Naive thymus-derived CD4-positive, alpha-beta T cell (primary cell): ENCODE measurements around the gene DNAJC7. TPM values are rescaled to one million over a fixed set of nuclear protein-coding genes. Genes with fewer than 3 reads are reported as not detected.

Experiments
- ATAC-seq: fragments of 150-1000 bp; cut with Tn5 transposase; 2 replicates; pipeline ENCODE4 v1.10.0; 2021; ENCODE audit warnings: mild to moderate bottlenecking, moderate library complexity
- CTCF ChIA-PET: fragments of 350-600 bp; sonication (Branson Sonifier 250); formaldehyde crosslinking; loops from one replicate; lab custom pipeline; 2021; ENCODE audit warnings: antibody characterized with exemption; lab: Charles Lee
- POLR2A ChIA-PET: fragments of 350-600 bp; sonication (Branson Sonifier 250); formaldehyde crosslinking; loops from one replicate; lab custom pipeline; 2021; ENCODE audit warnings: antibody characterized with exemption, inconsistent platforms; lab: Charles Lee
- DNase-seq, 9 donors: peaks; one replicate each; pipeline versions ENCODE4 v3.0.0 to v3.0.0-alpha.2; 2020 to 2022; ENCODE audit warnings: mixed read lengths in 1 of 9
- H3K27ac ChIP-seq: one replicate; pipeline ENCODE4 v1.7.0; 2013; ENCODE audit warnings: mild to moderate bottlenecking, low read depth, low read length, moderate library complexity
- H3K27me3 ChIP-seq, 2 donors: one replicate each; pipeline ENCODE4 v1.7.0; 2013; ENCODE audit warnings: low read length in 2 of 2, mild to moderate bottlenecking in 2 of 2, moderate library complexity in 2 of 2; ENCODE audit not compliant: control insufficient read depth in 2 of 2, insufficient read depth in 2 of 2
- H3K36me3 ChIP-seq, 3 experiments: 1 replicate in 2 of 3; 2 replicates in 1 of 3; pipeline ENCODE4 v1.7.0; 2013; ENCODE audit warnings: low read length in 3 of 3, mild to moderate bottlenecking in 3 of 3, moderate library complexity in 1 of 3; ENCODE audit not compliant: insufficient read depth in 3 of 3, control insufficient read depth in 2 of 3
- H3K4me1 ChIP-seq, 2 donors: one replicate each; pipeline ENCODE4 v1.7.0; 2013; ENCODE audit warnings: low read length in 2 of 2, mild to moderate bottlenecking in 2 of 2, moderate library complexity in 1 of 2; ENCODE audit not compliant: control insufficient read depth in 2 of 2, insufficient read depth in 2 of 2
- H3K4me3 ChIP-seq: 2 replicates; pipeline ENCODE4 v1.7.0; 2013; ENCODE audit warnings: mild to moderate bottlenecking, low read length
- H3K9me3 ChIP-seq, 3 experiments: 1 replicate in 2 of 3; 2 replicates in 1 of 3; pipeline ENCODE4 v1.7.0; 2013; ENCODE audit warnings: low read length in 3 of 3; ENCODE audit not compliant: control insufficient read depth in 2 of 3
- H3K27ac Mint-ChIP-seq, 9 donors: one replicate each; pipeline ENCODE4 v1.8.0; 2020 to 2022; ENCODE audit warnings: mixed read lengths in 9 of 9, mild to moderate bottlenecking in 8 of 9, moderate library complexity in 5 of 9, inconsistent platforms in 2 of 9
- H3K27me3 Mint-ChIP-seq, 5 donors: one replicate each; pipeline ENCODE4 v1.8.0; 2021 to 2022; ENCODE audit warnings: mixed read lengths in 5 of 5, mild to moderate bottlenecking in 1 of 5
- H3K36me3 Mint-ChIP-seq, 5 donors: one replicate each; pipeline ENCODE4 v1.8.0; 2020 to 2022; ENCODE audit warnings: mixed read lengths in 5 of 5, mild to moderate bottlenecking in 3 of 5, inconsistent platforms in 1 of 5
- H3K4me1 Mint-ChIP-seq, 7 donors: one replicate each; pipeline ENCODE4 v1.8.0; 2020 to 2022; ENCODE audit warnings: mixed read lengths in 7 of 7, mild to moderate bottlenecking in 3 of 7, inconsistent platforms in 1 of 7
- H3K4me3 Mint-ChIP-seq, 10 donors: one replicate each; pipeline ENCODE4 v1.8.0; 2020 to 2022; ENCODE audit warnings: mild to moderate bottlenecking in 10 of 10, mixed read lengths in 10 of 10, moderate library complexity in 6 of 10, inconsistent platforms in 2 of 10
- H3K9me3 Mint-ChIP-seq, 11 donors: one replicate each; pipeline ENCODE4 v1.8.0; 2020 to 2022; ENCODE audit warnings: mixed read lengths in 11 of 11, mild to moderate bottlenecking in 4 of 11, inconsistent platforms in 1 of 11, moderate library complexity in 1 of 11
- intact Hi-C, 2 donors: fragments of 100-400 bp; cut with micrococcal nuclease; formaldehyde crosslinking; loops; one replicate each; pipeline ENCODE4 v1.15.1; 2023
- polyA plus RNA-seq, 2 donors: library from polyadenylated mRNA; unstranded; fragments of 300-500 nt; fragmentation: Illumina TruSeq; gene quantifications; one replicate each; pipeline ENCODE4 v1.2.3, GENCODE V29; 2021
- total RNA-seq, 6 experiments: library from RNA in 5 of 6; stranded (reverse) in 5 of 6; gene quantifications; 1 replicate in 5 of 6; 2 replicates in 1 of 6; pipeline ENCODE4 v1.2.3 and lab custom pipeline; 2021 to 2026

The DNAJC7 gene, protein sequence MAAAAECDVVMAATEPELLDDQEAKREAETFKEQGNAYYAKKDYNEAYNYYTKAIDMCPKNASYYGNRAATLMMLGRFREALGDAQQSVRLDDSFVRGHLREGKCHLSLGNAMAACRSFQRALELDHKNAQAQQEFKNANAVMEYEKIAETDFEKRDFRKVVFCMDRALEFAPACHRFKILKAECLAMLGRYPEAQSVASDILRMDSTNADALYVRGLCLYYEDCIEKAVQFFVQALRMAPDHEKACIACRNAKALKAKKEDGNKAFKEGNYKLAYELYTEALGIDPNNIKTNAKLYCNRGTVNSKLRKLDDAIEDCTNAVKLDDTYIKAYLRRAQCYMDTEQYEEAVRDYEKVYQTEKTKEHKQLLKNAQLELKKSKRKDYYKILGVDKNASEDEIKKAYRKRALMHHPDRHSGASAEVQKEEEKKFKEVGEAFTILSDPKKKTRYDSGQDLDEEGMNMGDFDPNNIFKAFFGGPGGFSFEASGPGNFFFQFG
- total RNA-seq = 100 to 1,000 TPM in 4 of 5 experiments, 10 to 100 TPM in 1; 99.4 to 145 (median 109) TPM
- polyA plus RNA-seq = 10 to 100 TPM; 65.4 to 77.7 TPM
- total RNA-seq (lab: John Stamatoyannopoulos, UW) = 118 reads per million, percentile 87 among the genes with 10 or more reads in this experiment

DNA sequence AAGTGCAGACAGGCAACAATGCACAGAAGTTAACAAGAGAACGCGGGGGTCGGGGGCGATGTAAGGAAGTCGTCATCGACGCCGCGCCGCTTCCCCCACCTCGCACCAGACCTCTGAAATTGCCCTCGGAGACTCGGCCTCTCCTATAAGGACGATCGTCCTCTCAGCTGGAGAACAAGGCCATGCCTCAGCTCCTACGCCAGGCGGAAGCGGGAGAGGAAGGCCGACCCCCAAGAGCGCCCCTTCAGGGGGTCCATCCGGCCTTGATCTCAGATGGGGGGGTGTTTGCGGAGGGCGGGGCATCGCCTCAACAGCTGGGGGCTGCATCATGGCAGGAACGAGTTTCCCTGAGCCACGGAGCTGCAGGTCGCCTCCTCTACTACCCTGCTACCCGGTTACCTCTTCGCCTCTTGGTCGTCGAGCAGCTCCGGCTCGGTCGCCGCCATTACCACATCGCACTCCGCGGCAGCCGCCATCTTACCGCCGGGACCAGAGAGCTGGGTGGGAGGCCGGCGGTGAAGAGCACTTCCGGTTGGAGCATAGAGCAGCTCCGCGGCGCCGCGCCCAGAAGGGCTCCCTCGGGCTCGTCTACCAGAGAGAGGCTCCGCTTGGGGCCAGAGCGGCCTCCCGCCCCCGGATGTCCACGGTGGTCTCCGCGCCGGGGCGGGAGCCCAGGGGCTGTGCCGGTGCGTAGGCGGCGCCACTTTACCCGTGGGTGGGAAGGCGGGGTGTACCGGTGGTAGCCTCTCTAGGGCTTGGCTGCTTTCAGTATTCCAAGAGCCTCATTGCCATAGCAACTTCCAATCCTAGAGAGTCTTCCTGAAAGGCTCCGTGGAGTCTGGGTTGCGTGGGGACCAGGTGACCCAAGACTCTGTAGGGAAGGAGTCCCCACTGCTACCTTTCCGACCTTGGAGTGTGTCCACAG is at the start of gene DNAJC7:
TSS of gene DNAJC7 (minus strand) at position 499 of the 925 bp plus-strand sequence. CDS start at position 476, 23 bp downstream.
- H3K4me3 Mint-ChIP-seq = peak within 1 kb of the TSS; percentile 91 to 100 (median 99)
- intact Hi-C loops = loop anchor here (1.0 to 10.0 kb wide), 15 partner anchors 51 to 1370 kb away; partner anchors contain the start of genes CNP (in 2 of the 2), DHX58 (in 2 of the 2), STAT3 (in 2 of the 2) and BECN1 (in 1 of the 2)
- peaks cover 0 to 15% (median 0%) of the 10 kb centered on the region in 3 experiments for H3K36me3 ChIP-seq
- ATAC-seq (peak; percentile 91), DNase-seq (peak; percentile 79 to 90 (median 87))
- H3K27ac ChIP-seq = peak within 1 kb of the TSS; percentile 98
- H3K4me3 ChIP-seq = peak within 1 kb of the TSS; percentile 79
- H3K27ac Mint-ChIP-seq = peak within 1 kb of the TSS; percentile 96 to 100 (median 99)
- peaks cover 37 to 40% of the 10 kb centered on the region in 2 donors for H3K4me1 ChIP-seq
- H3K27me3 ChIP-seq = no peaks in the 10 kb centered on the region
- CTCF ChIA-PET = interaction anchor here (0.7 to 3.5 kb wide), 8 partner anchors 9 to 102 kb away, joined by 3 to 22 read pairs (median 4); partner anchors contain the start of gene CNP
- H3K27me3 Mint-ChIP-seq = no peaks in the 10 kb centered on the region
- H3K9me3 ChIP-seq = no peaks in the 10 kb centered on the region
- H3K4me1 Mint-ChIP-seq = peaks cover 50 to 80% (median 65%) of the 10 kb centered on the region in 7 donors
- POLR2A ChIA-PET = interaction anchor here (0.6 to 7.6 kb wide), 28 partner anchors 9 to 1600 kb away, joined by 3 to 71 read pairs (median 4); partner anchors contain the start of genes CNP, DHX58, EIF1 and KAT2A
- H3K9me3 Mint-ChIP-seq = peaks cover 0 to 2% (median 0%) of the 10 kb centered on the region in 11 donors
- H3K36me3 Mint-ChIP-seq = peaks cover 0 to 8% (median 2%) of the 10 kb centered on the region in 5 donors

DNA sequence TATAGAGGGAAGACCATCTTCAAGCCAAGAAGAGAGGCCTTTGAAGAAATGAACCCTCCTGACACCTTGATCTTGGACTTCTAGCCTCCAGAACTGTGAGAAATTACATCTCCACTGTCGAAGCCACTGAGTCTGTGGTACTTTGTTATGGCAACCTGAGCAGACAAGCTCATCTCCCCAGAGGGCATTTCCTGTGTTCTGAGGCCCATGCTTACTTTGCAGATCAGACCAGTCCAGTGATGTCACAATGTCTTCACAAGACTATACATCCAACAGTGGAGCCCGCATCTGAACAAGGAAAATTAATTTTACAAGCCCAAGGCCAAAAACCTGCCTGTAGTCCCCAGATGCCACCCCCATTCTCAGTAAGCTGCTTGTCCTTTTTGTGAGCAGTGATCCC is 48.0 kb upstream of the DNAJC7 start:
- ATAC-seq (peak; percentile 45), DNase-seq (peak in 6 of 9 donors; percentile 14 to 53 (median 25))
- H3K9me3 ChIP-seq = no peaks in the 10 kb centered on the region
- H3K27ac ChIP-seq = no peak overlapping the region
- CTCF ChIA-PET = interaction anchor here (0.6 to 4.1 kb wide), 21 partner anchors 9 to 667 kb away, joined by 3 to 21 read pairs (median 5); partner anchors contain the start of genes DHX58, DNAJC7, KAT2A and NKIRAS2
- H3K27me3 ChIP-seq = no peaks in the 10 kb centered on the region
- H3K4me3 Mint-ChIP-seq = peak overlapping the region in 5 of 10 donors; percentile 29 to 82 (median 36)
- H3K36me3 Mint-ChIP-seq = no peaks in the 10 kb centered on the region
- peaks cover 0 to 9% (median 0%) of the 10 kb centered on the region in 5 donors for H3K27me3 Mint-ChIP-seq
- peak overlapping the region in 6 of 9 donors; percentile 52 to 87 (median 80) for H3K27ac Mint-ChIP-seq
- peaks cover 0 to 1% (median 0%) of the 10 kb centered on the region in 11 donors for H3K9me3 Mint-ChIP-seq
- no peaks in the 10 kb centered on the region for H3K36me3 ChIP-seq
- intact Hi-C loops = loop anchor here (1.0 to 5.0 kb wide), 3 partner anchors 37 to 342 kb away; no protein-coding TSS in a partner anchor
- H3K4me1 Mint-ChIP-seq = peaks cover 11 to 24% (median 20%) of the 10 kb centered on the region in 7 donors
- no peak overlapping the region for H3K4me3 ChIP-seq
- peaks cover 0 to 21% of the 10 kb centered on the region in 2 donors for H3K4me1 ChIP-seq
- POLR2A ChIA-PET = interaction anchor here (1.1 to 1.2 kb wide), 2 partner anchors 49 to 100 kb away, joined by 3 read pairs; no protein-coding TSS in a partner anchor

DNA sequence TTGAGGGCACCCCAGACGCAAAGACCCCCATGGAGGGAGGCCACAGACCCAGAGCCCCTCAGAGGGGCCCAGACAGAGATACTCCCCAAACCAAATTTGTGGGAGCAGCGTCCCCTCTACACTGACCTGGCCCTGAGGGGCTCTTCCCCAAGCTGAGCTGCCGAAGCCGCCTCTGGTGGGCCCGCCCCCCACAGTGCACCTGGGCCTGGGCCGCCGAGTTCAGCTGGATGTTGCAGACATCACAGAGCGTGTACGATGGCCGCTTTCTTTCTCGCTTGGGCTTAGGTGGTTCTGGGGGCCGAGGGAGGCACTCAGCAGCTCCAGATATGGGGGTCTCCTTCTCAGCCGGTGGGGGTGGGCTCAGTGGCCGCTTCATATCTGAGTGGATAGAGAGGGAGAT is 45.4 kb upstream of the DNAJC7 start:
- no peak for ATAC-seq
- Mint-ChIP-seq H3K27me3 (peaks cover 0 to 8% (median 0%) of the 10 kb centered on the region in 5 donors), H3K4me3 (peak overlapping the region in 3 of 10 donors; percentile 18 to 88 (median 29)), H3K27ac (peak overlapping the region in 4 of 9 donors; percentile 46 to 77 (median 68)), H3K4me1 (peaks cover 13 to 24% (median 20%) of the 10 kb centered on the region in 7 donors), H3K36me3 (no peaks in the 10 kb centered on the region), H3K9me3 (peaks cover 0 to 1% (median 0%) of the 10 kb centered on the region in 11 donors)
- no peaks in the 10 kb centered on the region for H3K9me3 ChIP-seq
- H3K27ac ChIP-seq = no peak overlapping the region
- H3K27me3 ChIP-seq = no peaks in the 10 kb centered on the region
- H3K36me3 ChIP-seq = no peaks in the 10 kb centered on the region
- ChIA-PET CTCF (no interaction called here), POLR2A (no interaction called here)
- H3K4me1 ChIP-seq = peaks cover 0 to 21% of the 10 kb centered on the region in 2 donors
- H3K4me3 ChIP-seq = no peak overlapping the region
- DNase-seq = no peak
- intact Hi-C loops = loop anchor here in 1 of 2 donors (1.0 kb wide), 1 partner anchor 37 kb away; no protein-coding TSS in a partner anchor

DNA sequence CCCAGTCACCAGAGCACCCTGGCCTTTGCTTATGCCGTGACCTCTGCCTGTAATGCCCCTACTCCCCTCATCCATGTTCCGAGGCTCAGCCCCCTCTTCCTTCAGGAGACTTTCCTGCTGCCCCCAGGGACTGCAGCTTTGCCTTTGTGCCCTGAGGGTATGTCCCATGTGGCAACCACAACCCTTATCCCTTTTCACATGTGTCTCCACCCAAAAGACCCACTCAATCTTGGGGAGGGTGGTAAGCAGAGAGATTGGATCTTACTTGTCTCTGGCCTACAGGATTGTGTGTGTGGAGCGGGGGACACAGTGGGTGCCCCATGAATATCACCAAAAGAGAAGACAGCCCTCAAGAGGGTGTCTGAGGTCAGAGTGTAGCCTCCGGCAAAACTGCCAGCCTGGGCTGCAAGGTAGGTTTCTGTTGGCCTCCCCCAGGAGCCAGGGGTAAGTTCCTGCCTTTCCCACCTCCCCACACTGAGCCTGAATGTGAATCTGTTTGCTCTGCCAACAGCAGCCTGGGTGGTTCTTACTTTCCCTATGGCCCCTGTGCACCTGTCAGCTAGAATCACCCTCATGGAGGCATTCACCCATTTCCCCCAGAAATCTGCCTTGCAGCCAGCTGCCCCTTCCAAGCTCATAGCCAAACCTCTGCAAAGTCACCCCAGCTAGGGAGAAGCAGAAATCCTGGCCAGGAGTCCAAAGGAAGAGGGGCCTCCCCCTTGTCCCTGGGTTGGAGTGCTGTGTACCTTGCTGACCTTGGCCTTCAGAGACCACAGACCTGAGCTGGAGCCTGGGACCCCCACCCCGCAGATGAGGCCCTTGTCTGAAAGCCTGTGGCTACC is 44.6 kb upstream of the DNAJC7 start:
- Histone ChIP-seq H3K27me3 (no peaks in the 10 kb centered on the region), H3K27ac (no peak overlapping the region), H3K4me1 (peaks cover 0 to 21% of the 10 kb centered on the region in 2 donors), H3K4me3 (no peak overlapping the region), H3K9me3 (no peaks in the 10 kb centered on the region), H3K36me3 (no peaks in the 10 kb centered on the region)
- ChIA-PET POLR2A (no interaction called here), CTCF (interaction anchor here (0.6 kb wide), 2 partner anchors 278 to 354 kb away, joined by 6 to 8 read pairs; no protein-coding TSS in a partner anchor)
- Mint-ChIP-seq H3K27me3 (peaks cover 0 to 9% (median 0%) of the 10 kb centered on the region in 5 donors), H3K4me1 (peaks cover 13 to 24% (median 20%) of the 10 kb centered on the region in 7 donors), H3K9me3 (peaks cover 0 to 1% (median 0%) of the 10 kb centered on the region in 11 donors), H3K36me3 (no peaks in the 10 kb centered on the region), H3K4me3 (no peak overlapping the region), H3K27ac (peak overlapping the region in 1 of 9 donors; percentile 62)
- intact Hi-C loops = no loop called here
- DNase-seq = no peak
- no peak for ATAC-seq

DNA sequence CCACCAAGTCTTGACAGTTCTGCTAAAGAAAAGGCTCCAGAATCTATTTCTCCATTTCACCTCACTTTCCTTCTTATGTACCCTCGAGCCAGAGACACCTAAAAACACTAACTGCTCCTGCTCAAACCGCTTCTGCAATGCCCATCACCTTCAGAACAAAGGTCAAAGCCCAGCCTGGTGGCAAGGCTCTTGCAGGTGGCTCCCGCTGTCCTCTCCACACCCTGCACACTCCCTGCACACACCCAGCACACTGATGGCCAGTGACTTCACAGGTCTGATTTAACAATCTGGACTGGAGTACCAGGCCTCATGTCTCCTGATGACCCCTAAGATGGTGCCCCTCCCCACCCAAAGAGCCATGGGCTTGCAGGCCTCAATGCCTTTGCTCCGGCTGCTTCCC is 43.0 kb upstream of the DNAJC7 start:
- Histone ChIP-seq H3K9me3 (no peaks in the 10 kb centered on the region), H3K27ac (no peak overlapping the region), H3K4me3 (no peak overlapping the region), H3K27me3 (no peaks in the 10 kb centered on the region), H3K4me1 (peaks cover 0 to 20% of the 10 kb centered on the region in 2 donors), H3K36me3 (no peaks in the 10 kb centered on the region)
- Mint-ChIP-seq H3K4me1 (peaks cover 13 to 23% (median 18%) of the 10 kb centered on the region in 7 donors), H3K27ac (no peak overlapping the region), H3K36me3 (no peaks in the 10 kb centered on the region), H3K4me3 (no peak overlapping the region), H3K9me3 (peaks cover 0 to 1% (median 0%) of the 10 kb centered on the region in 11 donors), H3K27me3 (peaks cover 0 to 20% (median 3%) of the 10 kb centered on the region in 5 donors)
- CTCF ChIA-PET = interaction anchor here (1.5 kb wide), 1 partner anchor 9 kb away, joined by 3 read pairs; the partner anchor contains the start of gene C17orf113
- DNase-seq (no peak), ATAC-seq (no peak)
- POLR2A ChIA-PET = no interaction called here
- intact Hi-C loops = no loop called here
